SH-SY5Y (cell line): ENCODE data around the gene BLVRB.

Experiments used
- GATA2 ChIP-seq: IDR thresholded peaks from 2 replicates; pipeline ENCODE4 v1.6.1; 2011; ENCODE audit warnings: mild to moderate bottlenecking, low read depth, low read length
- GATA3 ChIP-seq: IDR thresholded peaks from 2 replicates; pipeline ENCODE4 v1.6.1; 2011; ENCODE audit warnings: low read depth, mild to moderate bottlenecking, low read length, moderate library complexity

GRCh38 chr19:40494191-40494838, 28.8 kb upstream of the BLVRB start:
- no peak for TF ChIP-seq GATA2
- TF ChIP-seq GATA3 = no peak
